Transverse colon (tissue), 4 donors: ENCODE results near the gene ACTN4. TPM values are rescaled to one million over a fixed set of nuclear protein-coding genes. Genes with fewer than 3 reads are reported as not detected.
A peak's percentile ranks its signal among the peaks of the same experiment; 100 is the strongest.

Experiments used
- DNase-seq: peaks from one replicate; pipeline ENCODE4 v3.0.0-alpha.2; 2019
- H3K27ac ChIP-seq, 4 donors: fragments of 200-600 bp; sonication (generic); 2 replicates each; pipeline ENCODE4 v1.5.1; 2016 to 2018; ENCODE audit warnings: inconsistent platforms in 4 of 4
- H3K27me3 ChIP-seq: fragments of 200-600 bp; sonication (generic); 2 replicates; pipeline ENCODE4 v1.5.1; 2017; ENCODE audit warnings: inconsistent platforms
- H3K36me3 ChIP-seq, 4 donors: fragments of 200-600 bp; sonication (generic); 2 replicates each; pipeline ENCODE4 v1.5.1; 2017 to 2019; ENCODE audit warnings: inconsistent platforms in 4 of 4
- H3K4me1 ChIP-seq, 4 donors: fragments of 200-600 bp; sonication (generic); 2 replicates each; pipeline ENCODE4 v1.5.1; 2017 to 2020; ENCODE audit warnings: inconsistent platforms in 4 of 4
- H3K4me3 ChIP-seq, 4 donors: fragments of 200-600 bp; sonication (generic); 1 replicate in 1 of 4; 2 replicates in 3 of 4; pipeline versions ENCODE4 v1.5.1 to v1.6.1; 2017 to 2019; ENCODE audit warnings: inconsistent platforms in 4 of 4
- H3K9me3 ChIP-seq, 2 donors: fragments of 200-600 bp; sonication (generic); 2 replicates each; pipeline ENCODE4 v1.5.1; 2017 to 2019; ENCODE audit warnings: inconsistent platforms in 2 of 2
- EP300 ChIP-seq: sonication (generic); formaldehyde crosslinking; IDR thresholded peaks from one replicate; pipeline ENCODE4 v1.6.1; 2017; ENCODE audit warnings: antibody characterized with exemption, low read depth
- POLR2A ChIP-seq: fragments of 450-650 bp; IDR thresholded peaks from one replicate; pipeline ENCODE4 v1.6.1; 2016; ENCODE audit warnings: antibody characterized with exemption, mild to moderate bottlenecking, moderate library complexity
- POLR2AphosphoS5 ChIP-seq, 3 donors: sonication (generic); formaldehyde crosslinking; IDR thresholded peaks; one replicate each; pipeline ENCODE4 v1.6.1; 2016; ENCODE audit warnings: antibody characterized with exemption in 3 of 3
- WGBS, 2 donors: methylation state at CpG; one replicate each; pipeline ENCODE4 v1.1.5; 2018; ENCODE audit warnings: low coverage in 1 of 2; 5-methylcytosine and 5-hydroxymethylcytosine counted together
- in situ Hi-C, 4 donors: fragments of 200-750 bp; cut with MboI; loops; one replicate each; pipeline versions ENCODE4 v1.15.0 to v1.15.1; 2017; ENCODE audit warnings: low sequenced_read_pairs in 3 of 4, low pct_ligation_motif_present in 1 of 4, low pct_unique_long_range_greater_than_20kb in 1 of 4
- intact Hi-C: fragments of 100-400 bp; cut with DNase I; formaldehyde crosslinking; loops from one replicate; pipeline ENCODE4 v1.15.1; 2023; ENCODE audit warnings: low total_unique reads
- total RNA-seq, 4 donors: library from RNA; depleted of rRNA; stranded (reverse); fragments of >200 nt; gene quantifications; one replicate each; pipeline ENCODE4 v1.1.0, GENCODE V29; 2016
- TF ChIP-seq, protein P1 (sequence below), 5 experiments: fragments of 200-600 bp in 3 of 5; fragments of 450-650 bp in 2 of 5; sonication (generic) in 3 of 5; IDR thresholded peaks; 1 replicate in 2 of 5; 2 replicates in 3 of 5; pipeline ENCODE4 v1.5.1; 2016 to 2017; ENCODE audit warnings: antibody characterized with exemption in 5 of 5, inconsistent platforms in 3 of 5, mild to moderate bottlenecking in 2 of 5, moderate library complexity in 1 of 5

ACTN4 gene
- total RNA-seq, 4 donors from 2014 or later: 458 to 1,080 (median 723) TPM

- in situ Hi-C loops: no loop called here
- H3K36me3 ChIP-seq: no peaks in the 10 kb centered on the region
- DNase-seq: no peak
- TF ChIP-seq POLR2AphosphoS5 (IDR thresholded peaks at IDR 0.05) (no peak), POLR2A (no peak), EP300 (no peak)
- TF ChIP-seq, protein P1, sequence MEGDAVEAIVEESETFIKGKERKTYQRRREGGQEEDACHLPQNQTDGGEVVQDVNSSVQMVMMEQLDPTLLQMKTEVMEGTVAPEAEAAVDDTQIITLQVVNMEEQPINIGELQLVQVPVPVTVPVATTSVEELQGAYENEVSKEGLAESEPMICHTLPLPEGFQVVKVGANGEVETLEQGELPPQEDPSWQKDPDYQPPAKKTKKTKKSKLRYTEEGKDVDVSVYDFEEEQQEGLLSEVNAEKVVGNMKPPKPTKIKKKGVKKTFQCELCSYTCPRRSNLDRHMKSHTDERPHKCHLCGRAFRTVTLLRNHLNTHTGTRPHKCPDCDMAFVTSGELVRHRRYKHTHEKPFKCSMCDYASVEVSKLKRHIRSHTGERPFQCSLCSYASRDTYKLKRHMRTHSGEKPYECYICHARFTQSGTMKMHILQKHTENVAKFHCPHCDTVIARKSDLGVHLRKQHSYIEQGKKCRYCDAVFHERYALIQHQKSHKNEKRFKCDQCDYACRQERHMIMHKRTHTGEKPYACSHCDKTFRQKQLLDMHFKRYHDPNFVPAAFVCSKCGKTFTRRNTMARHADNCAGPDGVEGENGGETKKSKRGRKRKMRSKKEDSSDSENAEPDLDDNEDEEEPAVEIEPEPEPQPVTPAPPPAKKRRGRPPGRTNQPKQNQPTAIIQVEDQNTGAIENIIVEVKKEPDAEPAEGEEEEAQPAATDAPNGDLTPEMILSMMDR (IDR thresholded peaks at IDR 0.05): no peak
- peak overlapping the region; percentile 87 to 94 (median 92) for H3K27ac ChIP-seq
- no peaks in the 10 kb centered on the region for H3K9me3 ChIP-seq
- H3K27me3 ChIP-seq: no peaks in the 10 kb centered on the region
- H3K4me3 ChIP-seq: no peak overlapping the region
- H3K4me1 ChIP-seq: peaks cover 55 to 91% (median 80%) of the 10 kb centered on the region in 4 donors
- intact Hi-C loops: no loop called here
- WGBS, 2 donors: 56 to 78% methylated on average over 3 to 15 of the region's 15 CpGs
Measured at GRCh38 chr19:38684862-38685665, 37.6 kb downstream of the ACTN4 start.

DNA sequence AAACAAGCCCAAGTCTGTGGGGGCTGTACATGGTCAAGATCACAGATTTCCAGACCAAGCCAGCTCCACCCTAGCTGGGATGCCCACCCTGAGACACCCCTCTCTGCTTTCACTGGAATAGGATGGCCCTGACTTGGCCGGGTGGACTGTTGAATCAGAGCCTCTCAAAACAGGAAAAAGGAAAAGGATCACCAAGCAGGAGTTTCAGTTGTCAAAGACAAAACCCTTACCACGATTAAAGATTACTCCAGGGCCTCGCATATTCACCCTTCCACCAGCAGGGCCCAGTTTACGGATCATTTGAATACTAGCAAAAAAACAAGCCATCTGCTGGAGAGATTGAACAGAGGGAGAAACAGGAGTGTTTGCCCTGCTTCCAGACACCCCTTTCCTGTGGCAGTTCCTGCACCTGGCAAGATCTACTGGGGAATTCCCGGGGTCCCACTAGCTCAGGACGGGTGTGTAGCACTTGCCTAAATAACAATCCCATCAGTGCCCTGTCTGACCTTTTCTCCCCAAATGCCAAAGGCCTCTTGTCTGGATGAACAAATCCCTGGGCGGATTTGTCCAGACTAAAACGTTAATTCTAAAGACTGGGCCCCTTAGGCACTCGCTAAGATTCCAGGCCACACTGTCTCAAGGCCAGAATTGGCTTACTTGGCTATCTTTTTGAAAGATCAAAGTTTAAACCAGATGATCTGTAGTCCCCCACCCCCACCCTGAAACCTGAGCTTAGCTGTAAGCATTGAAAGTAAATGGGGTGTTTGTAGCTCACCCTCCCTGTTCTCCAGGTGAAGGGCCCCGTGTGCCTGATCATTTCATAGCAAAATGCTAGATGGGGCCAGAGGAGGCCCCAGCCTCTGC, 38.4 kb downstream of the ACTN4 start:
- no peaks in the 10 kb centered on the region for H3K27me3 ChIP-seq
- H3K4me1 ChIP-seq: peaks cover 52 to 91% (median 78%) of the 10 kb centered on the region in 4 donors
- no peak for DNase-seq
- no peaks in the 10 kb centered on the region for H3K36me3 ChIP-seq
- in situ Hi-C loops (no loop called here), intact Hi-C loops (no loop called here)
- TF ChIP-seq EP300 (no peak), POLR2A (no peak), POLR2AphosphoS5 (IDR thresholded peaks at IDR 0.05) (peak in 1 of 3 donors; percentile 7)
- TF ChIP-seq, protein P1 (IDR thresholded peaks at IDR 0.05): peak; percentile 43 to 80 (median 52)
- H3K27ac ChIP-seq: peak overlapping the region; percentile 87 to 94 (median 92)
- WGBS, 2 donors: 14 to 20% methylated on average over 1 to 10 of the region's 10 CpGs
- no peak overlapping the region for H3K4me3 ChIP-seq
- H3K9me3 ChIP-seq: no peaks in the 10 kb centered on the region

GRCh38 chr19:38686530-38686888, 39.1 kb downstream of the ACTN4 start:
- Histone ChIP-seq H3K36me3 (no peaks in the 10 kb centered on the region), H3K27ac (peak overlapping the region; percentile 87 to 94 (median 92)), H3K4me3 (no peak overlapping the region), H3K27me3 (no peaks in the 10 kb centered on the region), H3K4me1 (peaks cover 54 to 91% (median 75%) of the 10 kb centered on the region in 4 donors), H3K9me3 (no peaks in the 10 kb centered on the region)
- intact Hi-C loops (no loop called here), in situ Hi-C loops (no loop called here)
- TF ChIP-seq POLR2AphosphoS5 (IDR thresholded peaks at IDR 0.05): no peak
- TF ChIP-seq, protein P1 (IDR thresholded peaks at IDR 0.05): no peak
- no peak for TF ChIP-seq EP300
- TF ChIP-seq POLR2A: no peak
- WGBS, 2 donors: 68 to 80% methylated on average over 3 to 5 of the region's 5 CpGs
- DNase-seq: peak; percentile 37

- DNase-seq: no peak
- H3K27ac ChIP-seq: peak overlapping the region; percentile 87 to 94 (median 92)
- peaks cover 56 to 91% (median 77%) of the 10 kb centered on the region in 4 donors for H3K4me1 ChIP-seq
- no peaks in the 10 kb centered on the region for H3K9me3 ChIP-seq
- TF ChIP-seq, protein P1 (IDR thresholded peaks at IDR 0.05): no peak
- intact Hi-C loops: no loop called here
- H3K36me3 ChIP-seq: no peaks in the 10 kb centered on the region
- H3K27me3 ChIP-seq: no peaks in the 10 kb centered on the region
- in situ Hi-C loops: no loop called here
- no peak overlapping the region for H3K4me3 ChIP-seq
- WGBS, 2 donors: 92 to 96% methylated on average over 4 to 7 of the region's 7 CpGs
Measured at GRCh38 chr19:38687837-38688378, 40.5 kb downstream of the ACTN4 start.
